ENCODE measurements around the gene AMELX. TPM values are rescaled to one million over a fixed set of nuclear protein-coding genes. Genes with fewer than 3 reads are reported as not detected.

The AMELX gene
- polyA plus RNA-seq, 1 donor (not counting 4 experiments of a cell fraction or from before 2014, with no cell fraction given), result not detected

DNA sequence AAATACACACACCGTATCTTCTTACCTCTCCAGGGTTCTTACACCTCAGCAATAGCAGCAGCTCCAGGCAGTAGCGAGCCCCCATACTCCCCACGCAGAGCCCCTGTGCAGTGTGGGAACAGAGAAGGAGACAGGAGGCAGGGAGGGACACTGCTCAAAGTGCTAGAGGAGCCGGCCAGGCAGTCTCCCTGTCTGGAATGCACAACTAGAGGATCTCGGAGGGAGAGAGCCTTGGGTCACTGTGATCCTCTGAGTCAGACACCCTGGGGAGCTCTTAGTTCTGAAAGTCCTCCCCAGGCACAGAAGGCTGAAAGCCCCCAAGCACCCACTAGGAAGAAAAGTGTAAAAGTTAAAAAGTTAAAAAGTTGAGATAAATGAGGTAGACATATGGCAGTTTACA, 16.0 kb downstream of the AMELX start:
- FAIRE-seq (no peak), DNase-seq (ENCODE audit: low read depth, low spot score) (no peak)
- dilution Hi-C loops (cut with MboI; ENCODE audit: extremely low pct_ligation_motif_present, low sequenced_read_pairs), result no loop called here

DNA sequence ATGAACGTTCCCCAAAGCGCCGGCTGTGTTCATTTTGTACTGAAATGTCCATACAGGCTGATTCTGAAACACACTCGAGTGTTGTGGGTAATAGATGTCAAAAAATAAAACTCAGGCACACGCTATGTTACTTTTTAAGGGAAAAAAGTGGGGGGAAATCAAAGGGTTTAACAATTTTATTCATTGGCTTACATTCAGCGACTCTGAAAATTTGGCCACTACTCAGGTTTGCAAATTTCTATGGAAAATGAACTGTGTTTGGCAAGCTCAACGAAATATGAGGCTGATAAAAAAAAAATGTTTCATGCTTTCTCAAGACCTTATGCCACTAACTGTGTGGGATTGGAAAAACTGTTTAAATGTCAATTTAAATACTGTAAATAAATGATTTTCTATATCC, 18.5 kb downstream of the AMELX start:
- Histone ChIP-seq H3K27me3 (ENCODE audit: control insufficient read depth, extremely low read depth, insufficient read depth, low read length) (peaks cover 9% of the 10 kb centered on the region), H3K27ac (ENCODE audit: control insufficient read depth, insufficient read depth, low read length) (no peak overlapping the region), H3K4me2 (ENCODE audit: control insufficient read depth, extremely low read depth, insufficient read depth, low read depth, low read length) (no peak overlapping the region), H3K4me3 (ENCODE audit: control insufficient read depth in 2 of 3, extremely low read depth in 1 of 3, insufficient read depth in 2 of 3, low read depth in 1 of 3, low read length in 3 of 3) (no peak overlapping the region), H3K9me1 (ENCODE audit: control insufficient read depth, extremely low read depth, insufficient read depth, low read length) (no peaks in the 10 kb centered on the region), H3K9ac (ENCODE audit: control insufficient read depth, extremely low read depth, insufficient read depth, low read length) (no peak overlapping the region), H3K4me1 (ENCODE audit: control insufficient read depth, extremely low read depth, insufficient read depth, low read length) (no peaks in the 10 kb centered on the region), H3K79me2 (ENCODE audit: control insufficient read depth, insufficient read depth, low read length) (no peaks in the 10 kb centered on the region), H3K9me3 (ENCODE audit: control insufficient read depth, low read depth, low read length) (no peaks in the 10 kb centered on the region), H3K36me3 (ENCODE audit: control insufficient read depth in 2 of 2, extremely low read depth in 1 of 2, insufficient read depth in 2 of 2, low read length in 2 of 2) (no peaks in the 10 kb centered on the region), H2AFZ (ENCODE audit: control insufficient read depth, low read length) (no peak overlapping the region), H4K20me1 (ENCODE audit: control insufficient read depth, extremely low read depth, insufficient read depth, low read length) (no peaks in the 10 kb centered on the region)
- dilution Hi-C loops (cut with MboI; ENCODE audit: extremely low pct_ligation_motif_present, low sequenced_read_pairs), result no loop called here
- TF ChIP-seq, protein P1, sequence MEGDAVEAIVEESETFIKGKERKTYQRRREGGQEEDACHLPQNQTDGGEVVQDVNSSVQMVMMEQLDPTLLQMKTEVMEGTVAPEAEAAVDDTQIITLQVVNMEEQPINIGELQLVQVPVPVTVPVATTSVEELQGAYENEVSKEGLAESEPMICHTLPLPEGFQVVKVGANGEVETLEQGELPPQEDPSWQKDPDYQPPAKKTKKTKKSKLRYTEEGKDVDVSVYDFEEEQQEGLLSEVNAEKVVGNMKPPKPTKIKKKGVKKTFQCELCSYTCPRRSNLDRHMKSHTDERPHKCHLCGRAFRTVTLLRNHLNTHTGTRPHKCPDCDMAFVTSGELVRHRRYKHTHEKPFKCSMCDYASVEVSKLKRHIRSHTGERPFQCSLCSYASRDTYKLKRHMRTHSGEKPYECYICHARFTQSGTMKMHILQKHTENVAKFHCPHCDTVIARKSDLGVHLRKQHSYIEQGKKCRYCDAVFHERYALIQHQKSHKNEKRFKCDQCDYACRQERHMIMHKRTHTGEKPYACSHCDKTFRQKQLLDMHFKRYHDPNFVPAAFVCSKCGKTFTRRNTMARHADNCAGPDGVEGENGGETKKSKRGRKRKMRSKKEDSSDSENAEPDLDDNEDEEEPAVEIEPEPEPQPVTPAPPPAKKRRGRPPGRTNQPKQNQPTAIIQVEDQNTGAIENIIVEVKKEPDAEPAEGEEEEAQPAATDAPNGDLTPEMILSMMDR (optimal IDR thresholded peaks at IDR 0.05 in 1 of 3, IDR thresholded peaks at IDR 0.05 in 1 of 3, conservative IDR thresholded peaks at IDR 0.05 in 1 of 3; ENCODE audit: extremely low read depth in 1 of 3, insufficient read depth in 2 of 3, low read length in 3 of 3), result no peak
- no peak for TF ChIP-seq EZH2 (IDR thresholded peaks at IDR 0.05; ENCODE audit: low read length)
- FAIRE-seq (no peak), DNase-seq (ENCODE audit: low read depth, low spot score) (no peak)

More for the DNA sequence above, 16.0 kb downstream of the AMELX start:
- Histone ChIP-seq H3K27me3 (ENCODE audit: control insufficient read depth, extremely low read depth, insufficient read depth, low read length) (peaks cover 9% of the 10 kb centered on the region), H3K36me3 (ENCODE audit: control insufficient read depth in 2 of 2, extremely low read depth in 1 of 2, insufficient read depth in 2 of 2, low read length in 2 of 2) (no peaks in the 10 kb centered on the region), H3K27ac (ENCODE audit: control insufficient read depth, insufficient read depth, low read length) (no peak overlapping the region), H3K9me3 (ENCODE audit: control insufficient read depth, low read depth, low read length) (no peaks in the 10 kb centered on the region), H3K4me2 (ENCODE audit: control insufficient read depth, extremely low read depth, insufficient read depth, low read depth, low read length) (no peak overlapping the region), H2AFZ (ENCODE audit: control insufficient read depth, low read length) (no peak overlapping the region), H3K9ac (ENCODE audit: control insufficient read depth, extremely low read depth, insufficient read depth, low read length) (no peak overlapping the region), H3K4me1 (ENCODE audit: control insufficient read depth, extremely low read depth, insufficient read depth, low read length) (no peaks in the 10 kb centered on the region), H4K20me1 (ENCODE audit: control insufficient read depth, extremely low read depth, insufficient read depth, low read length) (no peaks in the 10 kb centered on the region), H3K9me1 (ENCODE audit: control insufficient read depth, extremely low read depth, insufficient read depth, low read length) (no peaks in the 10 kb centered on the region), H3K79me2 (ENCODE audit: control insufficient read depth, insufficient read depth, low read length) (no peaks in the 10 kb centered on the region), H3K4me3 (ENCODE audit: control insufficient read depth in 2 of 3, extremely low read depth in 1 of 3, insufficient read depth in 2 of 3, low read depth in 1 of 3, low read length in 3 of 3) (no peak overlapping the region)
- TF ChIP-seq, protein P1 (optimal IDR thresholded peaks at IDR 0.05 in 1 of 3, IDR thresholded peaks at IDR 0.05 in 1 of 3, conservative IDR thresholded peaks at IDR 0.05 in 1 of 3; ENCODE audit: extremely low read depth in 1 of 3, insufficient read depth in 2 of 3, low read length in 3 of 3), result no peak
- no peak for TF ChIP-seq EZH2 (IDR thresholded peaks at IDR 0.05; ENCODE audit: low read length)
